HepG2 (cell line): ENCODE results near the gene MS4A10. TPM values are rescaled to one million over a fixed set of nuclear protein-coding genes. Genes with fewer than 3 reads are reported as not detected.

ENCODE experiments used
- ATAC-seq: fragments of 200-7000 bp; cut with Tn5 transposase; 3 replicates; pipeline ENCODE4 v1.9.1; 2020; ENCODE audit warnings: mild to moderate bottlenecking, moderate library complexity
- BruUV-seq: library from RNA; stranded (reverse); fragments of 400-500 nt; replicated peaks from 2 replicates; lab custom pipeline; 2021; lab: Mats Ljungman, UMichigan
- CTCF ChIA-PET: fragments of 300-600 bp; formaldehyde crosslinking; extraction: SDS; loops from one replicate; lab custom pipeline; 2021; ENCODE audit warnings: low total read pairs, inconsistent platforms, low intra/inter-chr PET ratio; lab: Yijun Ruan, JAX
- POLR2A ChIA-PET: fragments of 350-600 bp; sonication (Branson Sonifier 250); formaldehyde crosslinking; loops from one replicate; lab custom pipeline; 2020; ENCODE audit warnings: antibody characterized with exemption, inconsistent platforms; lab: Yijun Ruan, JAX
- DNase-seq: peaks from one replicate; pipeline ENCODE4 v3.0.0-alpha.2; 2015; ENCODE audit warnings: low spot score
- FAIRE-seq: peaks from 3 replicates; lab custom pipeline; 2011; peaks lifted over from hg19 to GRCh38; lab: Jason Lieb, UNC
- H2AFZ ChIP-seq: one replicate; pipeline ENCODE4 v1.6.1; 2011; ENCODE audit warnings: low read length, inconsistent platforms
- H3K27ac ChIP-seq: fragments of 300-600 bp; 3 replicates; pipeline ENCODE4 v1.8.0; 2011; ENCODE audit warnings: mixed run types, mild to moderate bottlenecking, mixed read lengths, low read length, inconsistent platforms; ENCODE audit not compliant: insufficient read depth; ENCODE audit errors: extremely low read length
- H3K27me3 ChIP-seq, 2 experiments: fragments of 200-600 bp in 1 of 2; 2 replicates in 1 of 2; 3 replicates in 1 of 2; pipeline versions ENCODE4 v1.6.0 to v1.8.0; 2011; ENCODE audit warnings: low read length in 2 of 2, mild to moderate bottlenecking in 2 of 2, moderate library complexity in 2 of 2, inconsistent platforms in 1 of 2; ENCODE audit not compliant: insufficient read depth in 2 of 2, control insufficient read depth in 1 of 2
- H3K36me3 ChIP-seq, 2 experiments: fragments of 200-600 bp in 1 of 2; replicated peaks in 1 of 2; 2 replicates in 1 of 2; 3 replicates in 1 of 2; pipeline versions ENCODE4 v1.5.1 to v1.8.0; 2011; ENCODE audit warnings: low read length in 2 of 2, inconsistent platforms in 1 of 2; ENCODE audit not compliant: insufficient read depth in 2 of 2, control insufficient read depth in 1 of 2
- H3K4me1 ChIP-seq: 2 replicates; pipeline ENCODE4 v1.5.1; 2012; ENCODE audit warnings: low read length, inconsistent platforms; ENCODE audit not compliant: insufficient read depth
- H3K4me2 ChIP-seq: 2 replicates; pipeline ENCODE4 v1.6.0; 2011; ENCODE audit warnings: low read depth, low read length, inconsistent platforms
- H3K4me3 ChIP-seq, 3 experiments: fragments of 200-600 bp in 1 of 3; sonication (generic), shearing (Covaris generic) in 1 of 3; replicated peaks in 1 of 3; 2 replicates each; pipeline ENCODE4 v1.5.1; 2011 to 2016; ENCODE audit warnings: low read length in 3 of 3, inconsistent platforms in 2 of 3, low read depth in 2 of 3, mild to moderate bottlenecking in 2 of 3, control low read depth in 1 of 3, mixed read lengths in 1 of 3; ENCODE audit not compliant: insufficient read depth in 1 of 3
- H3K79me2 ChIP-seq: one replicate; pipeline ENCODE4 v1.6.1; 2011; ENCODE audit warnings: low read length, inconsistent platforms; ENCODE audit not compliant: insufficient read depth
- H3K9ac ChIP-seq: 2 replicates; pipeline ENCODE4 v1.6.0; 2011; ENCODE audit warnings: mild to moderate bottlenecking, low read depth, low read length, inconsistent platforms; ENCODE audit not compliant: insufficient read depth
- H3K9me3 ChIP-seq: 2 replicates; pipeline ENCODE4 v1.5.1; 2012; ENCODE audit warnings: mild to moderate bottlenecking, low read length
- H4K20me1 ChIP-seq: 2 replicates; pipeline ENCODE4 v1.6.0; 2011; ENCODE audit warnings: inconsistent platforms, mild to moderate bottlenecking, low read length, moderate library complexity; ENCODE audit not compliant: insufficient read depth
- MTA3 ChIP-seq: sonication (generic); formaldehyde crosslinking; IDR thresholded peaks from 2 replicates; pipeline ENCODE4 v1.4.0; 2020; ENCODE audit warnings: missing genetic modification reagents
- PPARG ChIP-seq: conservative IDR thresholded peaks from 2 replicates; pipeline ENCODE4 v1.6.1; 2016; ENCODE audit warnings: missing biosample characterization, missing genetic modification reagents
- ZNF44 ChIP-seq: sonication (generic); formaldehyde crosslinking; IDR thresholded peaks from 2 replicates; pipeline ENCODE4 v1.5.1; 2020; ENCODE audit warnings: mild to moderate bottlenecking, missing genetic modification reagents
- WGBS: methylation state at CpG from one replicate; pipeline ENCODE4 v1.1.6; 2017; ENCODE audit warnings: low lambda C conversion rate; 5-methylcytosine and 5-hydroxymethylcytosine counted together
- in situ Hi-C: cut with HindIII; loops from 2 replicates; pipeline ENCODE4 v1.10.0; 2017; ENCODE audit warnings: low pct_unique_long_range_greater_than_20kb; ENCODE audit not compliant: extremely low pct_ligation_motif_present
- intact Hi-C: fragments of 100-400 bp; cut with micrococcal nuclease; formaldehyde crosslinking; loops from one replicate; pipeline ENCODE4 v1.10.0; 2022; ENCODE audit not compliant: unreplicated experiment
- polyA plus RNA-seq, 8 experiments: library from polyadenylated mRNA; depleted of rRNA in 3 of 8; stranded (reverse) in 7 of 8; unstranded in 1 of 8; fragments of >200 nt; fragmentation: Illumina TruSeq in 4 of 8; extraction: Trizol in 4 of 8; gene quantifications; 2 replicates each; pipeline versions ENCODE4 v1.2.1 to v1.2.3, GENCODE V29; 2011 to 2016; ENCODE audit warnings: low read depth in 4 of 8, missing spikeins in 1 of 8, mixed read lengths in 1 of 8; ENCODE audit not compliant: insufficient read depth in 1 of 8
- total RNA-seq, 5 experiments: library from RNA; depleted of rRNA; stranded (reverse); fragments of >200 nt; fragmentation: Illumina TruSeq; extraction: Trizol; gene quantifications; 2 replicates each; pipeline ENCODE4 v1.2.3, GENCODE V29; 2016; ENCODE audit warnings: low read depth in 1 of 5
- TF ChIP-seq, protein P1 (sequence below): sonication (generic); formaldehyde crosslinking; IDR thresholded peaks from one replicate; pipeline ENCODE4 v1.5.1; 2020; ENCODE audit warnings: mild to moderate bottlenecking, missing genetic modification reagents; ENCODE audit errors: not compliant biosample characterization
- TF ChIP-seq, protein P2 (sequence below): IDR thresholded peaks from 2 replicates; pipeline ENCODE4 v1.6.1; 2016; ENCODE audit warnings: missing compliant biosample characterization, missing genetic modification reagents, borderline replicate concordance
- TF ChIP-seq, protein P3 (sequence below): sonication (generic); formaldehyde crosslinking; conservative IDR thresholded peaks from 2 replicates; pipeline ENCODE4 v1.4.0; 2020; ENCODE audit warnings: missing genetic modification reagents
- TF ChIP-seq, protein P4 (sequence below): sonication (generic); formaldehyde crosslinking; IDR thresholded peaks from 2 replicates; pipeline ENCODE4 v1.8.1; 2023; ENCODE audit warnings: mild to moderate bottlenecking, inconsistent platforms, moderate library complexity, missing genetic modification reagents, borderline replicate concordance

The MS4A10 gene
- total and polyA plus RNA-seq, 2 of the 13 experiments (the other 11 are each of a cell fraction or from before 2014, with no cell fraction given): not detected

DNA sequence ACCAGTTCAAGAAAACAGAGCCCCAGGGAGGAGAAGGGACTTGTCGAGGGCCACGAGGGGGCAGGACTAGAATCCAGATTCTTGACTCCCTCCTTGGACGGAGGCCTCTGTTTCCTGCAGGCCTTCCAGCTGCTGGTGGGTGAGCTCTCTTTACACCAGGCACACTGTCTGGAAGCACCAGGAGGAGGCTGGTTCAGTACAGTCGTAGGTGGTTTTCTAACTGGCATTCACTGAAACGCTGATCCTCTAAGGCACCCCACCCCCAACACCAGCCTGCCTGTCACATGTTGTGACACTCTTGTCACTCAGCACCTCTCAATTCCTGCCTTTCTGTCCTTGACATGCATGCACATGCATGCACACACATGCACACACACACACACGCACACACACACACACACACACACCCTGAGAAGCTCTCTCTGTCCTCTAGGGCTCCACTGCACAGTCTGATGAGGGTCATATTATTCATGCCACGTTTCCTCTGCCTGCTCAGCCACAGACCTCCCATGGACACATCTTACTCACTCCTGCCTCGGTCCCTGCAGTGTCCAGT is 751 bp downstream of the MS4A10 start:
- no TSS peak for BruUV-seq
- H3K36me3 ChIP-seq: no peaks in the 10 kb centered on the region
- no peaks in the 10 kb centered on the region for H4K20me1 ChIP-seq
- H3K4me2 ChIP-seq: no peak overlapping the region
- no peak overlapping the region for H3K4me3 ChIP-seq
- ChIA-PET POLR2A (no interaction called here), CTCF (no interaction called here)
- no peak overlapping the region for H3K9ac ChIP-seq
- in situ Hi-C loops: no loop called here
- H3K9me3 ChIP-seq: no peaks in the 10 kb centered on the region
- intact Hi-C loops: no loop called here
- 35% methylated on average over 6 of the region's 8 CpGs for WGBS
- H2AFZ ChIP-seq: no peak overlapping the region
- no peak for DNase-seq
- ATAC-seq: peak; percentile 18; the same call in 1 of the 3 replicates
- FAIRE-seq: no peak
- TF ChIP-seq, protein P1, sequence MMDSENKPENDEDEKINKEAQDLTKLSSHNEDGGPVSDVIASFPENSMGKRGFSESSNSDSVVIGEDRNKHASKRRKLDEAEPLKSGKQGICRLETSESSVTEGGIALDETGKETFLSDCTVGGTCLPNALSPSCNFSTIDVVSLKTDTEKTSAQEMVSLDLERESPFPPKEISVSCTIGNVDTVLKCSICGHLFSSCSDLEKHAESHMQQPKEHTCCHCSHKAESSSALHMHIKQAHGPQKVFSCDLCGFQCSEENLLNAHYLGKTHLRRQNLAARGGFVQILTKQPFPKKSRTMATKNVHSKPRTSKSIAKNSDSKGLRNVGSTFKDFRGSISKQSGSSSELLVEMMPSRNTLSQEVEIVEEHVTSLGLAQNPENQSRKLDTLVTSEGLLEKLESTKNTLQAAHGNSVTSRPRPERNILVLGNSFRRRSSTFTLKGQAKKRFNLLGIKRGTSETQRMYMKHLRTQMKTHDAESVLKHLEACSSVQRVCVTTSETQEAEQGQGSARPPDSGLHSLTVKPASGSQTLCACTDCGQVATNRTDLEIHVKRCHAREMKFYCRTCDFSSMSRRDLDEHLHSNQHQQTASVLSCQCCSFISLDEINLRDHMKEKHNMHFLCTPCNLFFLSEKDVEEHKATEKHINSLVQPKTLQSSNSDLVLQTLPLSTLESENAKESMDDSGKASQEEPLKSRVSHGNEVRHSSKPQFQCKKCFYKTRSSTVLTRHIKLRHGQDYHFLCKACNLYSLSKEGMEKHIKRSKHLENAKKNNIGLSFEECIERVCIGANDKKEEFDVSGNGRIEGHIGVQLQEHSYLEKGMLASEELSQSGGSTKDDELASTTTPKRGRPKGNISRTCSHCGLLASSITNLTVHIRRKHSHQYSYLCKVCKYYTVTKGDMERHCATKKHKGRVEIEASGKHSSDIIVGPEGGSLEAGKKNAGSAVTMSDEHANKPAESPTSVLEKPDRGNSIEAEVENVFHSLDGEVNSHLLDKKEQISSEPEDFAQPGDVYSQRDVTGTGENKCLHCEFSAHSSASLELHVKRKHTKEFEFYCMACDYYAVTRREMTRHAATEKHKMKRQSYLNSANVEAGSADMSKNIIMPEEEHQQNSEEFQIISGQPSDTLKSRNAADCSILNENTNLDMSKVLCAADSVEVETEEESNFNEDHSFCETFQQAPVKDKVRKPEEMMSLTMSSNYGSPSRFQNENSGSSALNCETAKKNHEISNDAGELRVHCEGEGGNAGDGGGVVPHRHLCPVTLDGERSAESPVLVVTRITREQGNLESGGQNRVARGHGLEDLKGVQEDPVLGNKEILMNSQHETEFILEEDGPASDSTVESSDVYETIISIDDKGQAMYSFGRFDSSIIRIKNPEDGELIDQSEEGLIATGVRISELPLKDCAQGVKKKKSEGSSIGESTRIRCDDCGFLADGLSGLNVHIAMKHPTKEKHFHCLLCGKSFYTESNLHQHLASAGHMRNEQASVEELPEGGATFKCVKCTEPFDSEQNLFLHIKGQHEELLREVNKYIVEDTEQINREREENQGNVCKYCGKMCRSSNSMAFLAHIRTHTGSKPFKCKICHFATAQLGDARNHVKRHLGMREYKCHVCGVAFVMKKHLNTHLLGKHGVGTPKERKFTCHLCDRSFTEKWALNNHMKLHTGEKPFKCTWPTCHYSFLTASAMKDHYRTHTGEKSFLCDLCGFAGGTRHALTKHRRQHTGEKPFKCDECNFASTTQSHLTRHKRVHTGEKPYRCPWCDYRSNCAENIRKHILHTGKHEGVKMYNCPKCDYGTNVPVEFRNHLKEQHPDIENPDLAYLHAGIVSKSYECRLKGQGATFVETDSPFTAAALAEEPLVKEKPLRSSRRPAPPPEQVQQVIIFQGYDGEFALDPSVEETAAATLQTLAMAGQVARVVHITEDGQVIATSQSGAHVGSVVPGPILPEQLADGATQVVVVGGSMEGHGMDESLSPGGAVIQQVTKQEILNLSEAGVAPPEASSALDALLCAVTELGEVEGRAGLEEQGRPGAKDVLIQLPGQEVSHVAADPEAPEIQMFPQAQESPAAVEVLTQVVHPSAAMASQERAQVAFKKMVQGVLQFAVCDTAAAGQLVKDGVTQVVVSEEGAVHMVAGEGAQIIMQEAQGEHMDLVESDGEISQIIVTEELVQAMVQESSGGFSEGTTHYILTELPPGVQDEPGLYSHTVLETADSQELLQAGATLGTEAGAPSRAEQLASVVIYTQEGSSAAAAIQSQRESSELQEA: no peak
- TF ChIP-seq PPARG (CRISPR knock-in tag) (no peak), MTA3 (CRISPR knock-in tag) (no peak), ZNF44 (no peak)
- TF ChIP-seq, protein P2, sequence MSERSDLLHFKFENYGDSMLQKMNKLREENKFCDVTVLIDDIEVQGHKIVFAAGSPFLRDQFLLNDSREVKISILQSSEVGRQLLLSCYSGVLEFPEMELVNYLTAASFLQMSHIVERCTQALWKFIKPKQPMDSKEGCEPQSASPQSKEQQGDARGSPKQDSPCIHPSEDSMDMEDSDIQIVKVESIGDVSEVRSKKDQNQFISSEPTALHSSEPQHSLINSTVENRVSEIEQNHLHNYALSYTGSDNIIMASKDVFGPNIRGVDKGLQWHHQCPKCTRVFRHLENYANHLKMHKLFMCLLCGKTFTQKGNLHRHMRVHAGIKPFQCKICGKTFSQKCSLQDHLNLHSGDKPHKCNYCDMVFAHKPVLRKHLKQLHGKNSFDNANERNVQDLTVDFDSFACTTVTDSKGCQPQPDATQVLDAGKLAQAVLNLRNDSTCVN (CRISPR knock-in tag): no peak
- TF ChIP-seq, protein P3, sequence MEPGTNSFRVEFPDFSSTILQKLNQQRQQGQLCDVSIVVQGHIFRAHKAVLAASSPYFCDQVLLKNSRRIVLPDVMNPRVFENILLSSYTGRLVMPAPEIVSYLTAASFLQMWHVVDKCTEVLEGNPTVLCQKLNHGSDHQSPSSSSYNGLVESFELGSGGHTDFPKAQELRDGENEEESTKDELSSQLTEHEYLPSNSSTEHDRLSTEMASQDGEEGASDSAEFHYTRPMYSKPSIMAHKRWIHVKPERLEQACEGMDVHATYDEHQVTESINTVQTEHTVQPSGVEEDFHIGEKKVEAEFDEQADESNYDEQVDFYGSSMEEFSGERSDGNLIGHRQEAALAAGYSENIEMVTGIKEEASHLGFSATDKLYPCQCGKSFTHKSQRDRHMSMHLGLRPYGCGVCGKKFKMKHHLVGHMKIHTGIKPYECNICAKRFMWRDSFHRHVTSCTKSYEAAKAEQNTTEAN (CRISPR knock-in tag): no peak
- TF ChIP-seq, protein P4, sequence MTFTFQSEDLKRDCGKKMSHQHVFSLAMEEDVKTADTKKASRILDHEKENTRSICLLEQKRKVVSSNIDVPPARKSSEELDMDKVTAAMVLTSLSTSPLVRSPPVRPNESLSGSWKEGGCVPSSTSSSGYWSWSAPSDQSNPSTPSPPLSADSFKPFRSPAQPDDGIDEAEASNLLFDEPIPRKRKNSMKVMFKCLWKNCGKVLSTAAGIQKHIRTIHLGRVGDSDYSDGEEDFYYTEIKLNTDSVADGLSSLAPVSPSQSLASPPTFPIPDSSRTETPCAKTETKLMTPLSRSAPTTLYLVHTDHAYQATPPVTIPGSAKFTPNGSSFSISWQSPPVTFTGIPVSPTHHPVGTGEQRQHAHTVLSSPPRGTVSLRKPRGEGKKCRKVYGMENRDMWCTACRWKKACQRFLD (CRISPR knock-in tag): no peak
- no peaks in the 10 kb centered on the region for H3K4me1 ChIP-seq
- H3K27ac ChIP-seq: no peak overlapping the region
- H3K27me3 ChIP-seq: peaks cover 0 to 2% of the 10 kb centered on the region in 2 experiments; a peak in 1 of 5 replicates
- H3K79me2 ChIP-seq: no peaks in the 10 kb centered on the region
